COLO668 (cell line): ENCODE results near the gene ATP6V1G1.
A peak's percentile ranks its signal among the peaks of the same experiment; 100 is the strongest.
"Not testable (repeated sequence)": the region's sequence is repeated elsewhere in the genome, so short reads cannot be mapped to it uniquely, and the experiment has no call there.

Source experiments
- DNase-seq: peaks from one replicate; lab custom pipeline; 2025; ENCODE audit not compliant: unreplicated experiment; lab: John Stamatoyannopoulos, UW

The ATP6V1G1 gene, protein sequence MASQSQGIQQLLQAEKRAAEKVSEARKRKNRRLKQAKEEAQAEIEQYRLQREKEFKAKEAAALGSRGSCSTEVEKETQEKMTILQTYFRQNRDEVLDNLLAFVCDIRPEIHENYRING

DNA sequence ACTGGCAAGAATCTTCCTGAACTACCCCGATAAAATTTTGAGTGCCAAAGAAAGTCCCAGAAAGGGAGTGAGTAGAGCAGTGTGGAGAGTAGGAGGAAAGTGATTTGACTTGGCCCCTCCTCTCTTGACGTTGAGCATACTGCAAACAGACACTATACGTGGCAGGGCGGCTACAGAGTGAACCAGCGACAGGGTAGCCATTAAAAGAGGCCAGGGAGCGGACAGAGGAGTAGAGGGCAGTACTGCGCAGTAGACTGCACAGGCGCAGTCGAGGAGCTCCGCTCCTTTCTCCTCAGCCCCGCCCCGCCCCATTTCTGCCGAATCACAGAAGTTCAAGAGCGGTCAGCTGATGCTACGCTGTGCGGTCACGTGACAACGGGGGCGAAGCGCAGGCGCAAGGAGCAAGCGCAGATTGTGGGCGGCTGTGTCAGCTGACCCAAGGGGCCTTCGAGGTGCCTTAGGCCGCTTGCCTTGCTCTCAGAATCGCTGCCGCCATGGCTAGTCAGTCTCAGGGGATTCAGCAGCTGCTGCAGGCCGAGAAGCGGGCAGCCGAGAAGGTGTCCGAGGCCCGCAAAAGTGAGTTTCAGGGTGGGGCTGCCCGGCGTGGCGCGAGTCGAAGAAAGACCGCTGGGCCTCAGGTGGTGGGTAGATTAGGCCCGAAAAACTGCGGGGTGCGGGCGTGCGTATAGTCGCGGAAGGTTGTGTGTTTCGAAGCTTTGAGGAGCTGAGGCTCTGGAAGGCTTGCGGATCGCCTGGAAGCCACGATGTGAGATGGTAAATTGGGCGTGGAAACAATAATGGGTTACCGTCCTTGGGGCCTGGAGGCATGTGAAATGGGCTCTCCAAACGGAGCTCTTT, at the start of gene ATP6V1G1:
Gene ATP6V1G1 (plus strand): TSS at position 425 of the 858 bp plus-strand sequence. CDS start 70 bp downstream, at position 495.
- peak; percentile 98 for DNase-seq

DNA sequence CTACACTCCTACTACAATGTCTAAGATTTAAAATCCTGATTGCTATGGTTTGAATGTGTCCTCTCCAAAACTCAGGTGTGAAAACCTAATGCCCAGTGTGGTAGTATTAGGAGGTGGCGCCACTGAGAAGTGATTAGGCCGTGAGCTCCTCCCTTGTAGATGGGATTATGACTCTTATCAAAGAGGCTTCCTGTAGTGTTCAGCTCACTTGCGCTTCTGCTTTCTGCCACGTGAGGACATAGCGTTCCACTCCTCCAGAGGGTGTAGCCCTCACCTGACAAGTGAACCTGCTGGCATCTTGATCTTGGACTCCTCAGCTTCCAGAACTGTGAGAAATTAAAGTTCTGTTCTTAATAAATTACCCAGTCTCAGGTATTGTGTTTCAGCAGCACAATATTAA, 49.3 kb upstream of the ATP6V1G1 start:
- no peak for DNase-seq

DNA sequence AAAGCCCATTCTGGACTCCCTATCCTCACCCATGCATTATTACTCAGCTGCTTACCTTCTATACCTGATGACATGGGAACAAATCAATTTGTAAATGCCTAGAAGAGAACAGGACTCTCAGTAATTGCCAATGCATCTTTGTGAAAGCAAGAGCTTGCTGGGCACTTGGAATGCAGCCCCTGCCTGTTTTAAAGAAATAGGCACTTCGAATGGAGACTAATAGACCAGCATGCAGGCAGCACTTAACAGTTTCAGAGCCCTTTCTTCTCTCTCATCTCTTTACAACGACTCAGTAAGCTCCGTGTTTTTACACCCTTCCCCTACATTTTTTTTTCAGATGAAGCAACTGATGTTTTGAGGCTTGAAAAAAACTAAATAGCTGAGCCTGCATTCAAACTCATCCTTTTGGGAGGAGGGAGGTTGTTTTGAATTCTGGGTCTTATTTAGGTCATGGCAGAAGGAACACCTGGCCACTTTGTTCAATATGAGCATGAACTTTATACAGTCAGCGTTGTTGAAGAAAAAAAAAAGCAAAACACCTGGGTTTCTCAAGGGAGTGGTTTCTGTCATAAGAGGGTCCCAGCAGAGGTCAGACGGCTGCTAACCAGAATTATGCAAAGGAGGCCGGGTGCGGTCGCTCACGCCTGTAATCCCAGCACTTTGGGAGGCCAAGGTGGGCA, 47.7 kb upstream of the ATP6V1G1 start:
- DNase-seq = no peak

DNA sequence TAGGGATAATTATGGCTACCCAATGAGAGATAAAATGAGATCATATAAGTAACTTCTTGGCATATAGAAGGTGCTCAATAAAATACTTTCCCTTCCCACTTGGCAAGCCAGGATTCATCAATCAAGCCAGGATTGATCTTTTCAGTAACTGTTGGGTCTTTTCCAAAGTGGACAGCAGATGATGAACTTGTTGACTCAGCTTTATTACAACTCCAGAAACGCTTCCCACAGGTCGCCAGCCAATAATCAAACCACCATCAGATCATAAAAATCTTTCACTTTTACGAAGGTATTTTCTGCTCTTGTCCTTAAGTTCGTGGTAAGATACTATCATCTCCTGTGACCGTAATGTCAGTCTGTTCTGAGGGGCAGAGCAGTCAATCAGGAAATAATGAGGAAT, 42.5 kb upstream of the ATP6V1G1 start:
- DNase-seq = no peak

DNA sequence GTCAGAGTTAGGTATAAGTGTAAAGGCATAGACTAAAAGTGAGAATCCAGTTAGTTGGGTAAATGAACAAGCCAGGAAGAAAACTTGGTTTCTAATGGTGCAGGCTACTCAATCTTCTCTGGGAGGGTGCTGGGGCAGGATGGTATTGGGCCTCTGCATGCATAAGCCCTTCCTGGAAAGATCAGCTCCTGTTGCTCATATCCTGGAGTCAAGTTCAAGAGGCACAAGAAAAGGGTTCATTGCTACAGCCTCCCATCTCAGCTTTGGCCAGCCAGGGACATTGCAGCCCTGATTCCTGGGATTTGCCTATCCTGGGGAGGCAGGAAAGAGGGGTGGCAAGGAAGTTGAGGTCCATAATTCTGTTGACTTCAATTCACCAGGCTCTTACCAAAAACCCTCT, 40.7 kb upstream of the ATP6V1G1 start:
- no peak for DNase-seq

DNA sequence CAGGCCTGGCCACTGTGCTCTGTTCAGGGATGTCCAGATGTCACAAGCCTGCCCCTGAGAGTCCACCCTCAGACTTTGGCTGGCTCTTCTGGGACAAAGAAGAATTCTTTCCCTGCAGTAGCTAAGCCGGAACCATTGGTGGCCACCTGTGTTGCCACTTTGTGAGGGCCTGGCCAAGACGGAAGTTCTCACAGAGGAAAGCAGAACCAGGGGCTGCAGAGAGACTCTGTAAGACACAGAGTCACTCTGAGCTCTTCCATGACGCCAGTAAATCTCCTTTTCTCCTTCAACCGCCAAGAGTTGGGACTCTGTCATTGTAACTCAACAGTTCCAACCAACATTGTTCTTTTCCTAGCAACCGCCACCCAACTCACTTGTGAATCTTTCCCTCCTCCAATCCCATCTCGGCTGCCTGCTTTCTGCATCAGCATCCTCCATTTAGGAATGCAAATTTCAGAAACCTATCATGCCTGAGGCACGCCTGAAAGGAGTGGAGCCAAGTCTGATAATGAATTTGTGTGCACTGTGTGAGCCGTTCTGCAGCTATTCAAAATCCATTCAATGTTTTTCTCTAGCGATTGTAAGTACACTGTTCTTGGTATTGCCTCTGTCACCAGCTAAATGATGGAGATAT, 37.8 kb upstream of the ATP6V1G1 start:
- DNase-seq = no peak

DNA sequence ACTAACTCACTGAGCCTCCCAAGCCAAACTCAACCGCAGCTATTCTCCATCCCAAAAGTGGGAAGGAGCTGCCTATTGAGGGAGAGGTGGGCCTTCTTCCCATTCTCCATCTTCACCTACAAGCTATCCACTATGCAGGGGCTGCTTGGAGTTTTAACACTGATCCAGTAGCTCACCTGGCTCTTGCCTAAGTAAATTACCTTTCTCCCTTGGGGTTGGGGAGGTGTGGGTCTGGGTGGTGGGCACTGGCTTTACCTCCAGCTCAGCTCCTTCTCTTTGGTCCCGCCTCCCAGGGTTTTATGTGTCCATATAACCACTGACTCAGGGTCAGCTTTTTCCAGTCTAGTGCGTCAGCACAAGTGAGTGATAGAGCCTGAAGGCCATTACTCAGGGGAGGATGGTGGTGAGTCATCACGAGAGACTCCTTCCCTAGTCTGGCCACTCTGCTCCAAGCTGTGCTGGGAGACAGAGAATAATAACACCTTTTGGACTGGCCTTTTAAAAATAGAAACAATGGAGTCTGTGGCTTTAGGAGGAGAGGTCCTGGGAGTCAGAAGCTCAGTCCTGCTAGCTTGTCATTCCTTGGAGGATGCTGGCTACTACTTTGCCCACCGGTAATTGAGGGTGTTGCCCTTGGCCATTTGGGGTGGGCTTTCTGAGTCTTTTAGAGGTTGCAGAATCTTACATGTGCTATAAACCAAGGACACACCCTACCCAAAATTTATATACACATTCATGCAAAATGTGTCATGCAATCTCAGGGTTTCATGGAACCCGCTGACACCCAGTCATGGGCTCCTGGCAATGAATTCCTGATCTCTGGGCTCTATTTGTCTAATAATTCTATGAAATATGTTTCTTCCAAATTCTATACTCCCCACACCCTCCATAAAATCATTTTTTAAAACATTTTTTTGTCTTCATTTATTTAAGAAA, 35.6 kb upstream of the ATP6V1G1 start:
- DNase-seq = peak; percentile 36

DNA sequence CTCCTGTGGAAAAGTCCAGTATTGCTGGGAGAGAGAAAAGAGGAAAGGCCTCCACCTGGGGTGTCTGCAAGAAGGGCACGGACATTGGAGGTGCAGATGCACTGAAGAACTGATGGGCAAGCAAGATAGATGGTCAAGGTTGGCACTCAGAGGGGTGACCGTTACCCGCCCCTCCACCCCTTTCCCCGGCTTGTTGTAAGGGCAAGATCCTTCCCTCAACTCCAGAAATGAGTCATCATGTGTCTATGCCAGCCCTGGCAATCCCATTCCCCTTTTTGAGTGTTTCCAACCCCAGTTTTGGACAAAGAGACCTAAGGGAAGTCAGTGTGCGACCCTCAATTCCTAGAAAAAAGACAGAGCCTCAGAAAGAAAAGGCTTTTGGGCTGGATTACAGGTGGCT, 34.9 kb upstream of the ATP6V1G1 start:
- no peak for DNase-seq

DNA sequence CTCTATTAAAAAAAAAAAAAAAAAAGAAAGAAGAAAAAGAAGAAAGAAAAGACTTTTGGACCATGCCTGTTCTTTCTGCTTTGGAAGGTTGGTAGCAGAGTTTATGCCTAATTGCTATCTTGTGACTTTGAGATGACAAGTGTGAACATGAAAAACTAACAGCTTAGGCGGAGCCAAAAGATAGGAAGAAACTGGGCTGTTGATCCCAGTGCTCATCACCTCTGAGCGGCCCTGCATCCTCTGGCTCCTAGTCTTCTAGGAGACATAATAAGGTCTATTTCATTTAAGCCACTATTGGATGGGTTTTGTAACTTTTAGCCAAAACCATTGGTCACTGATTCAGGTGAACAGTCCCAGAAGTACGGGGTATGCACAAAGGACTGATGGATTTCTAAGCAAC, 34.4 kb upstream of the ATP6V1G1 start:
- DNase-seq = no peak

DNA sequence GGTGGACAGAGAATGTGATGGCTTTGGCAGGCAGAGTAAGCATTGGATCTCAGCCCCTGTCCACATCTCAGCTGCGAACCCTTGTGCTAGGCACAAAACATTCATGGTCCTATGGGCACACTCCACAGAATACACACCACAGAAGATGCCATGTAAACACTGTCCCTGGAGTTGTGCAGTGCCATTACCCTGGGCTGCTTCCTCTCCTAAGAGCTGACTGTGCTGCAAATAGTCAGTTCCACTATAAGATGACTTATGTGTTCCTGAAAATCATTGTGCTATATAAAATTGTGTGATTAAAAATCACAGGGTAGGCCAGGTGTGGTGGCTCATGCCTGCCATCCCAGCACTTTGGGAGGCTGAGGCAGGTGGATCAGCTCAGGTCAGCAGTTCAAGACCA, 31.9 kb upstream of the ATP6V1G1 start:
- no peak for DNase-seq

DNA sequence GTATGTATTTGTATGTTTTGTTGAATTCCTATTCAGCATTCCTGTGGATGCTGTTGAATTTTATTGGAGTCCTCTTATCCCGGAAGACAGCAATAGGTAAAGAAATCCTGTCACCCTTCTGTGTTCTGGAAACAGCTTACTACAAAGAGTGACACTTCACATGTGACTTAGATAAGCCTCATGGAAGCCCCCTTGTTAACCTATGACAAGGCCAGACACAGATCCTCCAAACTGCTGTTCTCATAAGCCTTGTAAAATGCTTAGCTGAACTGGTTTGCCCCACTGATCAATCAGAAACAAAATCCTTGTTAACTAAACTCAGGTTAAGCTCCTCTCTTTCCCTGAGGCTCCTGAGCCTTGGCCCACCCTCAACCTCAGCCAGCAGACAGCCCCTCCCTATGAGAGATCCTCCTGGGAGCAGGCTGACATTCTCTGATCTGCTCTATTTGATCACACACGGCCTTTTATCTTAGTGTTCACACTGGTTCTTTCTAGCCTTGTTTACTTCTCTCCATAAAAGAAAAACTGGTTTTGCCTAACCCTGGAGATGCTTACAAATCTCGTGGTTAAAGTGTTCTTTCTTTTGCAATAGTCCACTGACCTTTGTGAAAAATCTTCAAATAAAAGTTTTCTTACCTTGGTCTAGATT, 29.4 kb upstream of the ATP6V1G1 start:
- no peak for DNase-seq

DNA sequence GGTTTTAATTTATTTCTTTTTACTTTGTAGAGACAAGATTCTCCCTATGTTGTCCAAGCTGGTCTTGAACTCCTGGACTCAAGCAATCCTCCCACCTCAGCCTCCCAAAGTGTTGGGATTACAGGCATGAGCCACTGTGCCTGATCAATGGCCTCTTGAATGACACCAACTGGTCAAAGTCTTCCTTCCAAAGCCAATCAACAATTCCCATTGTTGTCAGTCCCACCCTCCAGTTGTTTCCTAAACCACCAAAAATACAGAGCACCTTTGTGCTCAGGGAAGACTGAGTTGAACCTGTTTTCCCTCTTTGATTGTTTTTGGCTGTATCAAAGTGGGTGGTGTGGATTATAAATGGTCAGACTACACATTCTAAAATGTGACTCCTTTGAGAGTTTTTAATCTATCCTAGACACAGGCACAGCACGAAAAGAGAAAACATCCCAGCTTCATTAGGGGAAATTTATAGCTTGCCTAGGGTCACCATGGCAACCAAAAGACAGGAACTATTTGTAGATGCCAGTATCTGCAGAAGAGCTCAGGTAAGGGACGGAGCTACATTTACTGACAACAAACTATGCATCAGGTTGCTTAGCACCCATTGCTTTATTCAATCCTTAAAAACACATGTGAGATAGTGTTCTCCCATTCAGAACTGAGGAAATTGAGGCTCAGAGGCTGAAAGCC, 27.6 kb upstream of the ATP6V1G1 start:
- no peak for DNase-seq

DNA sequence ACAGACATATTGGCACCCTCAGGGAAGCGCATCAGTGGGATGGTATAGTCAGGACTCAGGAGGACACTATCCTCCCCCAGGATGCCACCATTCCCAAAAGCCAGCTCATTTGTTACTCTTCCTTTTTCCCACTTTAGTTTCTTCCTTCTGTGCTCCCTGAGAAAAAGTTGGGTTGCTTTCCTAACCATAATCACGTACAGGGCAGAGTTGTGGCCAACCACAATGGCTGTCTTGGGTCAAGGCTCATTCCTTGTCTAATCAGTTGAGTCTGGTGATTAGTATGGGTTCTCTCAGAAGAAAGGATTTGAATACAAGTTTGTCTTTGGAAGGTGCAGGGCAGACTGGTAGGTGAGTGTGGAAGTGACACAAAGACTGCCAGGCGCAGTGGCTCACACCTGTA, 26.6 kb upstream of the ATP6V1G1 start:
- DNase-seq = no peak

DNA sequence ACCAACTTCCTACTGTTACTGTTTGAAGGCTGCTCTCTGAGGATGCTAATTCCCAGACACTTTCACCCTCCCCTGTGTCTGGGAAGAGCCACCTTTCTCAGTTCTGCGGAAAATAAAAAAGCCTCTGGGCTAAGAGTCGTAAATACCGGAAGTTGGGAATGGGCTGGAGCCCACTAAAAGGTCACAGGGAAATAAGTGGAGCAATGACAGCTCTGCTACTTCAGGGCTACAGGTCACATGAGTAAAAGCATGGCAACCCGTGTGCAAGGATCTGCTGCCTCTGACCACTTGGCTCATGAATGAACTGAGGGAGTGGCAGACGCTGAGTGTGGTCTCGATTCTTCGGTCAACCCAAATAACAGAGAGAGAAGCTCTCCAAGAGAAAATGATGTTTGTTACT, 25.8 kb upstream of the ATP6V1G1 start:
- DNase-seq = no peak

DNA sequence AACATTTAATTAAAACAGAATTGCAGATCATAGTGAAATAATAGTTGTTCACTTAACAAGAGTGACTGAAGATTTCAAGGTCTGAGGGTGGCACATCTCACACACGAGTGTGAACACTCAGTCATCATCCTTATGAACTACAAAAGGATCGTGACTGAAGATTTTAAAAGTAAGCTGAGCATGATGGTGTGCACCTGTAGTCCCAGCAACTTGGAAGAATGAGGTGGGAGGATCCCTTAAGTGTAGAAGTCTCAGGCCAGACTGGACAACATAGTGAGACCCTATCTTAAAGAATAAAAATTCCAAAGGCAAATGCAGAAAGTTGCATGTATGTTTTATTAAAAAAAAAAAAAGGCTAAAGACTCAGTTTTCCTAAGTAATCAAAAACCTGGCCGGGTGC, 22.4 kb upstream of the ATP6V1G1 start:
- no peak for DNase-seq

DNA sequence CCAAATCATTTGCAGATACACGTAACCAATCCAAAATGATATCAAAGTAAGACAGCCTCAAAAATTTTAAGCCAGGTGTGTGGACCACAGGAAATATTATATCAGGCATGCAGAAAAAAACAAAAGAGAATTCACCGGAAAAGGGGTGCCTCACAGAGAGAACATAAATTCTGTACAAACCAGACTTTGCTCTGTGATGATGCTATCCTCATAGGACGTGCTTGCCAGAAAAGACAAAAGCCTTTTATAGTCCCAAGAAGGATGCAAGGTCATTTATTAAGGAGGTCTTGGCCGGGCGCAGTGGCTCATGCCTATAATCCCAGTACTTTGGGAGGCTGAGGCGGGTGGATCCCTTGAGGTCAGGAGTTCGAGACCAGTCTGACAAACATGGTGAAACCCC, 16.8 kb upstream of the ATP6V1G1 start:
- no peak for DNase-seq

DNA sequence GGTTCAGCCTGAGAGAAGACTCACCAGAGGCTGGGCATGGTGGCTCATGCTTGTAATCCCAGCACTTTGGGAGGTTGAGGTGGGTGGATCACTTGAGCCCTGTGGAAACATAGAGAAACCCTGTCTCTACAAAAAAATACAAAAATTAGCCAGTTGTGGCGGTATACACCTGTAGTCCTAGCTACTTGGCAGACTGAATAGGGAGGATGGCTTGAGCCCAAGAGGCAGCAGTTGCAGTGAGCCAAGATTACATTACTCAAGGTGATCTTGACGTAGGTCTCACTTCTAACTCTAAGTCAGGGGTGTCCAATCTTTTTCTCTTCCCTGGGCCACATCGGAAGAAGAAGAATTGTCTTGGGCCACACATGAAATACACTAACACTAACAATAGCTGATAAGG, 16.2 kb upstream of the ATP6V1G1 start:
- DNase-seq = no peak

DNA sequence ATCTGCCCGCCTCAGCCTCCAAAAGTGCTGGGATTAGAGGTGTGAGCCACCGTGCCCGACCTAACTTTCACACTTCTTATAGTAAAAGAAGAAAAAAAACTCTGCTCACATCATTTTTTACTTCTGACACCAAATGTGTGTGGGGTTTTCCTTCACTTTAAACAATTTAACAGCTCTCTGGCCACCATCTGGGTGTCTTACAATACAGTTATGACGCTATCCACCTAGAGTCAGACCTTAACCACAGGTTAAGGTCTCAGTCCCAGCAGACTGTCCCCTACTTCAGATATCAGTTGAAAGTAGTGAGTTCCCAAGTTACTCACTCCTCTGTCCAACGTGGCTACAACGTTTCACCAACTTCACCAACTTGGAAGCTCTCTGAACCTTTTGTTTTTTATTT, 15.4 kb upstream of the ATP6V1G1 start:
- DNase-seq = no peak

DNA sequence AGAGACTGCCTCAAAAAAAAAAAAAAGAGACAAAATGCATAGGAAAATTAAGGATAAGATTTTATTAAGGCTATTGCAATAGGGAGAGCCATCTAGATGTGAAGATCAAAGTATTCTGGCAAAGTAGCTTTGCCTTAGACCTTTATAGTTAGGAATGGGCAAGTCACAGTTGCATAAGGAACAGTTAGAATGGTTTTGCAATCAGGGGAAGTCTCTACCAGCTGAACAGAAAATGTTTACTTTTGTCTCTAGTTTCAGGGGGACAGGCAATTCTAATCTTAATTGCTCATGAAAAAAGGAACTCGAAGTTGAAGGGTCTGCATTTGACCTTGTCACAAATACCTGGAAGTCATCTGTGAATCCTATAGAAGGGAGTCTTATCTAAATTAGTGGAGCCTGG, 13.1 kb upstream of the ATP6V1G1 start:
- no peak for DNase-seq

DNA sequence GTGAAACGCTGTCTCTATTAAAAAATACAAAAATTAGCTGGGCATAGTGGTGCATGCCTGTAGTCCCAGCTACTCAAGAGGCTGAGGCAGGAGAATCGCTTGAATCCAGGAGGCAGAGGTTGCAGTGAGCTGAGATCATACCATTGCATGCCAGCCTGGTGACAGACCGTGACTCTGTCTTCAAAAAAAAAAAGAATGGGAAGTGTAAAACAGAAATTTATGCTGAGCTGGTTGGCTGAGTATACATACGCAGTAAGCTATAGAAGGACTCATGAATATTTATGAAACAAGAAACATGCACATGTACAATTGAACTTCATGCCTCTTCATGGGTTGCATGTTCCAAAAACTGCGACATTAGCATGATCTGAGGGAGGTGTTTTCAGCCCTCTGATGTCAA, 10.8 kb upstream of the ATP6V1G1 start:
- DNase-seq = not testable (repeated sequence)
